SKM-1 (cell line): ENCODE data around the gene DYNLT2B.
"Not testable (repeated sequence)": the region's sequence is repeated elsewhere in the genome, so short reads cannot be mapped to it uniquely, and the experiment has no call there.

Experiments
- DNase-seq: peaks from one replicate; lab custom pipeline; 2025; ENCODE audit not compliant: unreplicated experiment; lab: John Stamatoyannopoulos, UW

The DYNLT2B gene

DNA sequence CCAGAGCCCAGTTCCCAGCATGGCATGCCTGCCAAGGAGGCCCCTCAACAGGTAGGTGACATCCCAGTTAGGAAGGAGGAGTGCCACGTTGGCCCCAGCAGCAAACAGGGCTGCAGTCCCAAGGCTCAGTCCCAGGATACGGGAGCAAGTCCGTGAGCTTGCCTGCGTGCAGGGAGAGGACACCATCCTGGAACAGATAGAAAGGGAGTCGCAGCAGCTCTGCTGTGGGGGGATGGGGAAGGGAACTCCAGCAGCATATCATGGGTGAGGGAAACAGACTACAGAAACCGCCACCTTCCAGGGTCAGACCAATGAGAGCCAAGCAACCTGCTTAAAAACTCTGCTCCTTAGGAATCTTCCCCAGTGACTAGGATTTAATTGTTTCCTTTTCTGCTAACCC is 9.4 kb upstream of the DYNLT2B start:
- no peak for DNase-seq

DNA sequence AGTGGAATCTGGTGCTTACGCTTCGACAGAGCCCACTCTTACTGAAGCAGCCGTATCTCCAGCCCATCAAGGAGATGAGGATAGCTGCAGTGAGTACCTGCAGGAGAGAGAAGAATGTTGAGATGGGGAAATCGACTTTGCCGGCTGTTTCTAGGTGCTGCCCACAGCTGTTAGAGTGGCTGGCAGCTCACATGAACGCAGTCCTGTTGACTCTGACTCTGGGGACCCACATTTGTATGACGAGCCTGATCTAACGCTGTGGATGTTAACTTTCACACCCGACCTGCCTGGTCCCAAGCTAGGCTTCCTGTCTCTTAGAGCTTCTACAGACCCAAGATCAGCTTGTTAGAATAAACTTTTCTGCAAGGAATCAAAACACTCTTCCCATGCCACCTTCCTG is 8.9 kb upstream of the DYNLT2B start:
- no peak for DNase-seq

- no peak for DNase-seq
Measured at GRCh38 chr3:196323691-196324090, 5.7 kb upstream of the DYNLT2B start.

DNA sequence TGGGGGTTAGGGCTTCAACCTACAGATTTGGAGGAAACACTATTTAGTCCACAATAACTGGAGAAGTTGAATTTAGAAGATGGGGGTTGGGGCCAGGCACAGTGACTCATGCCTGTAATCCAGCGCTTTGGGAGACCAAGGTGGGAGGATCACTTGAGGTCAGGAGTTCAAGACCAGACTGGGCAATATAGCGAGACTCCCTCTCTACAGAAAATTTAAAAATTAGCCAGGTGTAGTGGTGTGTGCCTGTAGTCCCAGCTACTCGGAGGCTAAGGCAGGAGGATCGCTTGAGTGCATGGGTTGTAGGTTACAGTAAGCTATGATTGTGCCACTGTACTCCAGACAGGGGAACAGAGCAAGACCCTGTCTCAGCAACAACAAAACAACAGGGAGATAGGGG is 5.0 kb upstream of the DYNLT2B start:
- DNase-seq, result no peak

DNA sequence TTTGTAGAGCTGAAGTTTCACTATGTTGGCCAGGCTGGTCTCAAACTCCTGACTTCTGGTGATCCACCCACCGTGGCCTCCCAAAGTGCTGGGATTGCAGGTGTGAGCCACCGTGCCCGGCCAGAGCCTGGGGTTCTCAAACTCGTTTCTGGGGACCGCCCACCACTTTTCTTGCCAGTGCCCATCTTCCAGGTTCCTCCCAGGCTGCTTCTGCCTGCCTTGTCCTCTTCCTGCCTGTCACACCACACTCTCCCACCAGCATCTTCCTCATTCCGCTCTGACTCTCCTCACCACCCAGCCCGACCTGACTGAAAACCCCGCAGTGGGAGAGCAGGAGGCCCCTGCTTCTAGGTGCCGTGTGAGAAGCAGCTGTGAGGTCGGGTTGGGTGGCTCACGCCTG is 3.1 kb upstream of the DYNLT2B start:
- DNase-seq, result peak; percentile 69

DNA sequence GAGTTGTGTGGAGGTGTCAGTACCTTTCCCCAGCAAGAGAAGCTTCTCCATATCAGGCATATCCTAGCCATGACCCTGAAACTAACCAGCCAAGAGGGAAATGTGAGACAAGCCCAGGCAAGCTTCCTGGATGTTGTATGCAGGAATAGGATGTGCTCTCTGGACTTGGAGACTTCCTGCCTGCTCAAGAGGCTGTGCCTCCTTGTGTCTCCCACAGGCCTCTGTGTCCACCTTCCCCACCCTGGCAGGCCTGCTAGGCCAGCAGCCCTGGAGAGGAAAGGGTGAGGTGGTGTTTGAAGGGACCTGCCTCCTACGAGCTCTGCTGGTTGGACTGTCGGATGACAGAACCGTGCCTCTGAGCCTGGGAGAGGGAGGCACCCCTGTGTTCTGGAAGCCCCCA is 2.1 kb upstream of the DYNLT2B start:
- DNase-seq, result no peak

- DNase-seq, result not testable (repeated sequence)
Measured at GRCh38 chr3:196316799-196317686, 997 bp downstream of the DYNLT2B start.

DNA sequence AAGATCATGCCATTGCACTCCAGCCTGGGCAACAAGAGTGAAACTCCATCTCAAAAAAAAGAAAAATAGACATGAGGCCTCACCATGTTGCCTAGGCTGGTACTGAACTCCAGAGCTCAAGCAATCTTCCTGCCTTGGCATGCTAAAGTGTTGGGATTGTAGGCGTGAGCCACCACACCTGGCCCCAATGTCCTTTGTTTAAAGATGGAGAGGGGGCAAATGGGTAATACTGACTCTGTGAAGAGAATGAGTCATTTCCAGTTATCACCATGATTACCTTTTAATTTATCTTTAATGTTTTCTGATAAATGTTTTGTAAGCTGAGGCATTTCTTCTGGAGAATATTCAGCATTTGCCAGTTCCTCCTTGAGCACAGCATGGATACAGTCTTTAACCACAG is 2.2 kb downstream of the DYNLT2B start:
- DNase-seq, result no peak

GRCh38 chr3:196314597-196314996 is 3.4 kb downstream of the DYNLT2B start:
- no peak for DNase-seq

- not testable (repeated sequence) for DNase-seq
Measured at GRCh38 chr3:196314086-196314485, 4.0 kb downstream of the DYNLT2B start.

DNA sequence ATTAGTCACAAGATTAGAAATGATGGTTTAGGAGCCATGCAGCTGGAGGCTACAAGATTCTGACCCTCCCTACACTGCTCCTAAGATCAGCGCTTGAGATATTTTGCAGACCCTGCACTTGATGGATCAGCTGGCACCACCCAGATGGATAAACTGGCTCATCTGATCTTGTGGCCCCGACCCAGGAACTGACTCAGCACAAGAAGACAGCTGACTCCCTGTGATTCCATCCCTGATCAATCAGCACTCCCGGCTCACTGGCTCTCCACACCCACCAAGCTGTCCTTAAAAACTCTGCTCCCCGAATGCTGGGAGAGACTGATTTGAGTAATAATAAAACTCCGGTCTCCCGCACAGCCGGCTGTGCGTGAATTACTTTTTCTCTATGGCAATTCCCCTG is 15.1 kb downstream of the DYNLT2B start:
- not testable (repeated sequence) for DNase-seq

GRCh38 chr3:196302551-196302950 is 15.5 kb downstream of the DYNLT2B start:
- not testable (repeated sequence) for DNase-seq

DNA sequence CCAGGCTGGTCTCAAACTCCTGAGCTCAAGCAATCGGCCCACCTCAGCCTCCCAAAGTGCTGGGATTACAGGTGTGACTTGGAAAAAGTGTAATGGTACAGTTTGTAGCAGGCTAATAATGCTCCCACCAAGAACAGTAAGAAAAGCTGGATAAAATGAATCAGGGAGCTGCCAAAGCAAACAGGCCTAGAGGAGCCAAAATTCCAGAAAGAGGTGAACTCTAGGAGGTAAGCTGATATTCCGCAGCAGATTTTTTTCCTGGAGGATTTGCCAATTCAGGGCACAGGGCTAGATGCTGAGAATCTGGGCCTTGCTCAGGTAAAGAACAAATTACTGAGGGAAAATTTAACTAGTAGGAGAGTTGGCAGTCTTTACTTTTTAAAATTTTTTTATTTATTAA is 19.5 kb downstream of the DYNLT2B start:
- no peak for DNase-seq

DNA sequence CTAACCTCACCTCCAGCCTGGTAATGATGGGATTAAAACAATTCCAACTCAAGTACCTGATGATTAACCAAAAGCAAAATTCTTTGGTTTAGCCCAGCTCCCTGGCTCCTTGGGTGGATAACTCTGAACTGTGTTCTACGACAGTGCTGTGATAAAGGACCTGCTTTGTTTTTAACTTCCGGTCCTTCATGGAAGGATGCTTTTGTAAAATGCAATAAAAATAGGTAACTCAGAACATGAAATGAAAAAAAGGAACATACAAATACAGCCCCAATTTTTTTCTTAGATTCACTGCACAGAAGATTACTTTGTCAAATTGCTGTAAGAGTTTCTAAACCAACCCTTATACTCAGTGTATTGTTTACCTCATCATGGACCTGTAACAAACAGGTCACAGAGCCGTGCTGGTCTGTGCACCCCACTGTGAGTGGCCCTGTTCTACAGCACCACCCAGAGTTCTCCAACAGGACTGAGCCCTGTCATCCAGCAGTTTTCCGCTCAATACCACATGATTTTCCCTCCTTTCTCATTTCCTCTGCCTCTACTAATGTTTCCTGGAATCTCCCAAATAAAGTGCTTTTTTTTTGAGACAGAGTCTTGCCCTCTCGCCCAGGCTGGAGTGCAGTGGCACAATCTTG is 25.6 kb downstream of the DYNLT2B start:
- DNase-seq, result no peak

DNA sequence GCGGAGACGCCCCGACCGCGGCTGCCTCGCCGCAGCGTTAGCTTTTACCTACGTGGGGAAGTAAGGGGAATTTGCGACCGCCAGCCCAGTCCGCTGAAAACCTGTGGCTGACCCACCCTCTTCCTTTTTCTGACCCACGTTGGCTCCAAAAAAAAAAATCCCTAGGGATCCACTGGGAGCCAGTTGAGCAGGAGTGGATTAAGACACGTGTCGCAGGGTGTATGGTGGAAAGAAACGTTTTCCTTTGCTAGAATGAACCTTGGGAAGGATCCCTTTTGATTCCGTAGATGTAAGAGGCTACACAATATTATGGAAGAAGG is 29.9 kb downstream of the DYNLT2B start:
- DNase-seq, result no peak

- peak; percentile 98 for DNase-seq
Measured at GRCh38 chr3:196287440-196288140, 30.4 kb downstream of the DYNLT2B start, which contains the start of gene PCYT1A. Gene PCYT1A (minus strand): TSS chr3:196287726. CDS start chr3:196270531, 17,195 bp downstream.

- no peak for DNase-seq
Measured at GRCh38 chr3:196287090-196287439, 31.0 kb downstream of the DYNLT2B start.

DNA sequence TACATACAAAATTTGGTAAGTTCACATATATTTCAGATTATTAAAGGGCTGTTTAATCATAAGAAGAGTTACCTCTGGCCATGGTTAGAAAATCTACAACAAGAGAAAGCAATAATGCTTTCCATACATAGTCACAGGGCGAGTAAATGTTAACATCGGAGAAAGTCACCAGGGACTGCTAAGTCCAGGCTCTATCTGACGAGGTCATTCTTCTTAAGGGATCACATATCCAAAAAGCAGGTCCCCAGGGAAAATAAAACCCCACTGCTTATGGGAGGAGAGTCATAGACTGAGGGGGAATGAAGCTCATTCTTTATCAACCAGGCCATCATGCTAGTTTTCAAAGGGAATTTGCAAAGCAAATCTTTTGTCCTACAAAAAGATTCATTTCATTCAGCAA is 33.6 kb downstream of the DYNLT2B start:
- DNase-seq, result no peak

- no peak for DNase-seq
Measured at GRCh38 chr3:196281962-196282361, 36.1 kb downstream of the DYNLT2B start.

DNA sequence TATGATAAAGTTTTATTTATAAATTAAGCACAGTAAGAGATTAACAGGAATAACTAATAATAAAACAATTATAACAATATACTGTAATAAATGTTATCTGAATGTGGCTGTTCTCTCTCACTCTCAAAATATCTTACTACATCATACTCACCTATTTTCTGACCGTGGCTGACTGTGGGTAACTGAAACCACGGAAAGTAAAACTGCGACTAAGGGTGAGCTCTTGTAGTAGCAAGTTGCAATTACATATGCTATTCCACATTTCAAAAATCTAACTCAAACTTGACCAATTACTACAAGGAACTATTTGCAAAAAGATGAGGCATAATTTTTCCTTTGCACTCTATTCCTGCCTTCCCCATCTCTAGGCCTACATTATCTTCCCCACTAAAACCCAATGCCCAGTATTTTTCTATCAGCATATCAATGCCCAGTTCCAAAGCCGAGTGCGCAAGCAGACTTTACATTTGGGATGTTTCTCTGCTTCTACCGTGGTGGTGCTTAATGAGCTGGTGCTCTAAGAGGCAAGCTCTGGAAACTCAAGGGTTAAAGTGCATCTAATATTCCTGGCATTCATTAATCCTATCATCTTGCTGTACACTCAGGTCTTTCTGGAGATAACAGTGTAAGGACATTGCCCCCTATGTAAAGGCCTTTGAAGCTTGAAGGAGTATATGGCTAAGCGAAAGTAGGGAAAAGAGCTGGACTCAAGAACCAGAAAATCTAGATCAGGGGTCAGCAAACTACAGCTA is 37.2 kb downstream of the DYNLT2B start:
- no peak for DNase-seq

- DNase-seq, result no peak
Measured at GRCh38 chr3:196275126-196275525, 42.9 kb downstream of the DYNLT2B start.
